ENCODE results near the gene INPP5F.
"Not testable (repeated sequence)": the region's sequence is repeated elsewhere in the genome, so short reads cannot be mapped to it uniquely, and the experiment has no call there.

Gene INPP5F

DNA sequence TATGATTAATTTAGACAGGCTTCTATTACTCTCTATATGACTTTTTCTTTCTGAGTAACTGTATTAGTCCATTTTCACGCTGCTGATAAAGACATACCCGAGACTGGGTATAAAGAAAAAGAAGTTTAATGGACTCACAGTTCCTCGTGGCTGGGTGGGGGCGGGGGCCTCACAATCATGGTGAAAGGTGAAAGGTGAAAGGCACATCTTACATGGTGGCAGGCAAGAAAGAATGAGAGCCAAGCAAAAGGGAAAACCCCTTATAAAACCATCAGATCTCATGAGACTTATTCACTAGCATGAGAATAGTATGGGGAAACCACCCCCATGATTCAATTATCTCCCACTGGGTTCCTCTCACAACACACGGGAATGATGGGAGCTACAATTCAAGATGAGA lies 18.5 kb upstream of the INPP5F start:
- DNase-seq = not testable (repeated sequence)

DNA sequence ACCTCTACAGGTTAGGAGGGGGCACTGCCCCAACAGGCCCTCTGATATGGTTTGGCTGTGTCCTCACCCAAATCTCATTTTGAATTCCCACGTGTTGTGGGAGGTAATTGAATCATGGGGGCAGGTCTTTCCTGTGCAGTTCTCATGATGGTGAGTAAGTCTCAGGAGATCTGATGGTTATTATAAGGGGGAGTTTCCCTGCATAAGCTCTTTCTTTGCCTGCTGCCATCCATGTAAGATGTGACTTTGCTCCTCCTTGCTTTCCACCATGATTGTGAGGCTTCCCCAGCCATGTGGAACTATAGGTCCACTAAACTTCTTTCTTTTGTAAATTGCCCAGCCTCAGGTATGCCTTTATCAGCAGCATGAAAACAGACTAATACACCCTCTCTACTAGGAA lies 14.9 kb upstream of the INPP5F start:
- not testable (repeated sequence) for DNase-seq

DNA sequence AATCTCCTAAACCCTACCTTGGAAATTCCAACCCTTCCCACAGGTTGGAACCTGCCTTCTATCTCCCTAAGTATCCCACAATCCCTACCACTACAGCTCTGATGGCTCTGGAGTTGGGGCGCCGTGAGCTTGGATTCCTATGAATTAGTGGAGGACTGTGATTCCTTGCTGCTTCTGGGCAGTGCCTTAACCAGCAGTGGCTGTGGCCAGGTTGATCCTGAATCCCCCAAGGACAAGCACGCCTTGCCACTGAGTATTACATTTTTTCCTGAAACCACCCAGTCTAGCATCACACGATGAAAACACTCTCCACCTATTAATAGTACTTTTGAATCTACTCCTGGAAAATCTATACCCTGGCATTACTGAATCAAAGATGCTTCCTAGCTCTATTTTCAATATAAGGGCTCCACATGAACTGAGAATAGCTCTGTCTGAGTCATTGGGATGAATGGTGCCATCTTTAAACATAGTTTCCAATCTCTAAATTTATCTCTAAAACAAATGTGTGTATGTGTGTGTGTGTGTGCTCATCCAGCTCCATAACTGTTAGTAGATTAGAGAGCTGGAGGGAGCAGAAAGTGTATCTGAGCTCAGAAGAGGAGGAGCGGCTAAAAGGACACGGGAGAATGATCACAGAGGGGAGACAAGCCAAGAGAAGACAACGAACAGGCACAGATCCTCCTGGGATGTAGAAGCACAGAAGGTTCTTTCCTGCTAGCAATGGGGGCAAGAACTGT lies 11.9 kb upstream of the INPP5F start:
- DNase-seq = no peak

DNA sequence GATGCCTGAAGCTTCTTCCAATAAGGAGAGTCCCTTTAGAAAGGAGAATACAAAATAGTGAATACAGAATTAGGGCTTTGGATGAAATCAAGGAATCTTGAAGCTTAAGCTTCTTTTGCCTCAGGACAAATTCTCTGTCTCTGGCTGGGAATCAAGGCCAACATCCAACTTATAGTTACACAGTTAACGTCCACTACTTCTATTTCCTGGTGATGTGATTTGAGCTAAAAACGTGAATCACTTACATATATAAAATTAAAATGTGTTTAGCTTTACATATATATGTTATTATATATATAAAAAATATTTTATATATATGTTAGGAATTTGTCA lies 11.4 kb upstream of the INPP5F start:
- no peak for DNase-seq

DNA sequence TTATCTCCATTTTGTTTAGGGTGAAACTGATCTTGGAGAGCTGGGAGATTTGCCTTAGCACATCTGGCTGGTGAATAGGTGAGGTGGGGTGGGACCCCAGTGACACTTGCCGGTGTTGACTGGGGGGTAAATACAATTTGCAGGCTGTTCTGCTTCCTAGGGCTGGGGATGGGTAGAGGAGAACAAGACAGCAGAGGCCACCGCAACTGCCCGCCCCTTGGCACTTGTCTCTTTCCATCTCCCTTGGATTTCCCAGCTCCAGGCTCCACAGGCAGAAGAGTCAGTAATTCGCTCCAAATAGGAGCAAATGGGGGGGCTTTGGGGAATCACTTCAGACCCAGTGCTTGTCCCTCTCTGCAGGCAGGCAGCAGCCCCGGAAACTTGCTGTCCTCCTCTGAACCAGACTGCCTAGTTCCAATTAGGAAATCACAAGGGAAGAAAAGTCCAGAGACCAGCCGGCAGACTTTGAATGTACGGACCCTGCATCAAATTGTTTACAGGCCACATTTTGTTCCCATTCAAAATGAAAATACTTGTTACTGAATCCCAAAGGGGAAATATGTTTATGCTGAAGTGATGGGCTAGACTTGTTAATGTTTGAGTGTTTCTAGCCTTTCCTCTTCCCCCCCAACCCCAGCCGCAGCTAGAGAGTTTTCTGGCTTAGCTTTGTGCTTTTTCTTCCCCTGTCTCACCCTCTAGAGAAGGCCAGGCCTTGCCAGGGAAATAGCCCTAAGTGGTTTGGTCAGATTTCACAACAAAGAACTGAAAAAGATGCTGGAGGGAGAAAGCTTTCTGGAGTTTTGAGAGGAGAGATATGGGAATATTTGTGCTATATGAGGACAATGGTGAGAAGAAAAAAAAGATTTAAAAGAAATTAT lies 10.0 kb upstream of the INPP5F start:
- no peak for DNase-seq

DNA sequence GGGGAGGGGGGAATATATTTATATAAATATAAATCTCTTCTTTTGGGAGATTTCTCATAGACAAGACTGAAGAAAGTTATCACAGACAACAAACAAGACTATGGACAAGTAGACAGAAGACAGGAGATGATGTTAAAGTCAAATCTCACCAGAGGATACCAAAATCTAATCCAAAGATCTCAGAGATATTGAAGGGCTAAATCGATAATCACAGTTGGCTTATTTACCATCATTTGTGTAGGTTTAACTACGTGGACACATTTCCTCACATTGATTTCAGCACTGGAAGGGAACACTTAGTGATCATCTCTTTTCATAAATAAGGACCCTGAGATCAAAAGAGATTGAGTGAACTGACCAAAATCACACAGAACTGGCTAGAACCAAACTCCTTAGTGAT lies 2.7 kb upstream of the INPP5F start:
- no peak for DNase-seq

DNA sequence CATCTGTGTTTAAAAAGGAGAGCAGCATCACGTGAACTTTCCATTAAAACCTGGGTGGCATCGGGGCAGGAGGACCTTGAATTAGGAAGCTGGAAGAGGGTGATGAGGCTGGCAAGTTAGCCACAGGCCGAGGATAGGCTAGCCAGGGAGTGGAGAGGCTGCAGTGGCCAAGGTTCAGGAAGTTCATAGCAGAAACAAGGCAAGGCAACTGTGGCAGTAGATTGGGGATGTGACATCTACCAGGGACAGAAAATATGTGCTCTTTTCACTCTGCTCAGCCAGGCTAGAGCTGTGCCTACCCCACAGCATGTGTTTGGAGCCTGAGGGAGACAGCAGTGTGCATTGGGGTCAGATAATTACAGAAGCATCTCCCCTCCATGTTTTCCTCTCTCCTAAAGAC lies 2.2 kb upstream of the INPP5F start:
- DNase-seq = no peak

DNA sequence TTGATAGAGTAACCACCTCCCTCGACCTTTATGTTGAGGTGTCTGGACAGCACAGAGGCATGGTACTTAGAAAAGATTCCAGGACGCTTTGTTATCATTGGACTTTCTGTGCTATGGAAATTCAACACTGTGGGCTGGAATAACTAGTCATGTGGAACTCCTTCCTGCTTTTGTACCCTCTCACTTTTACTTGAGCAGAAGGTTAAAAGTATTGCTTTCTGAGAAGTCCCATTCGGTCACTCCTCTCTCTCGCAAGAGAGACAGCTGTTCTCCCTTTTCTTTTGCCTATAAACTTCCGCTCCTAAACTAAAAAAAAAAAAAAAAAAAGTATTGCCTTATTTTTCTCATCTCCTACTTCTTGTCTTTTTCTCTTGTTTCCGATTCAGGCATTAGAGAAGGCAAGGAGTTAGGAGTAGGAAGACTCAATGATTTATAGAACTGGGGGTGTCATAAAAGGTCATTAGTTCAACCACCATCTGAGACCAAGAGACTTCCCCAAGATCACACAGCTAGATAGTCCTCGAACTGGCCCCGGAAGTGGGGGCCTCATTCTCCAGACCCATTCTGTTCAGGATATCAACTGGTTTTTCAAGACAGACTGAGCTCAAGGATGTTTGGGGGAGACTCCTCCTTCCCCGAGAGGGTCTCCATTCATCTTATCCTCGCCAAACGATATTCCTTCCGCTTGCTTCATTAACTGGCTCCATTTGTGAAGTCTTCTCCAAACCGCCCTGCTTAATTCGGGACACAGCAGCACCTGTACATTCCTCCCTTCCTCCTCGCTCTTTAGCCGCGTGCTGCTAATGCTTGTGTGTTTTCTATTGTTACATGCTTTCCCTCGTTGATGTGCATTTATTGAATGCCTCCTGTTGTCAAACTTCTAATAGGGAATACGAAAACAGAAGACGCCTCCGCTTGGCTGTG lies 995 bp upstream of the INPP5F start:
- peak; percentile 61 to 62 for DNase-seq

DNA sequence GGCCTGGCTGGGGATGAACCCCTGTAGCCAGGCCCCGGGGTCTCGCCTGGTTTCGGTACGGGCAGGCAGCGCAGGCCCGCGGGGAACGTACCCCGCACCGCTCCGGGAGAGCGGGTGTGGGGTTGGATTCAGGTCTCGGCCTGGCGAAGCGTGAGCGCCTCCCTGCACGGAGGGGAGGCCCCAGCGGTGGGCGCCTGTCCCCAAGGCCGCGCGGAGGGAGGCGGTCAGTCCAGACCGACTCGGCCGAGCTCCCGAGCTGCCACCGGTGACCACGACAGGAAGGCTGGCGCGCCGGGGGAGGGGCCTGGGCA lies 378 bp upstream of the INPP5F start:
- no peak for DNase-seq

DNA sequence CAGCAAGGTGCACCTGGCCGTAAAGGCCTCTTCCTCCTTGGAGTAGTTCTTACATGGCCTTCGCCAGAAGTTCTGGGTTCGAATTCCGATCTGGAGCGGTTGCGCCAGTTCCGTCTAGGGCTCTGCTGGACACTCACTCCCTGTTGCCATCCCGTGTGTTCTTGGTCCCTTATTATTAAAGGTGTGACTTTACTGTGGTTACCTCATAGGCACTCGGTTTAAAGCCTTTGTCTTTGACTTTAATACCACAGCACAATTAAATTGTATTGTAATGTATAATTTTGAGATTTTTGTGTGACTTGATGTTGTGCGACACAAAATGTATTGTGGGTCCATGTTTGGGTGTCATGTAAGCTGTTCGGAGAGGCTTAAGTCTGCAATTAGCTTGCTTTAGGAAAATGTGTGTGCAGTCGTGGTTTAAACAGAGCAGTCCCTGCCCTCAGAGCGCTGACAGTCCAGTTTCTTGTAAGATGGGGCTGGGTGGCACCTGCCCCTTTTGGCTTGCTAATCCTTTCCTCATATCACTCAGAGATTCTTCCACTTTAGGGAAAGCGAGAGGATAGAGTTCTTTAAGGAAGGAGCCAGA lies 919 bp downstream of the INPP5F start:
- no peak for DNase-seq

DNA sequence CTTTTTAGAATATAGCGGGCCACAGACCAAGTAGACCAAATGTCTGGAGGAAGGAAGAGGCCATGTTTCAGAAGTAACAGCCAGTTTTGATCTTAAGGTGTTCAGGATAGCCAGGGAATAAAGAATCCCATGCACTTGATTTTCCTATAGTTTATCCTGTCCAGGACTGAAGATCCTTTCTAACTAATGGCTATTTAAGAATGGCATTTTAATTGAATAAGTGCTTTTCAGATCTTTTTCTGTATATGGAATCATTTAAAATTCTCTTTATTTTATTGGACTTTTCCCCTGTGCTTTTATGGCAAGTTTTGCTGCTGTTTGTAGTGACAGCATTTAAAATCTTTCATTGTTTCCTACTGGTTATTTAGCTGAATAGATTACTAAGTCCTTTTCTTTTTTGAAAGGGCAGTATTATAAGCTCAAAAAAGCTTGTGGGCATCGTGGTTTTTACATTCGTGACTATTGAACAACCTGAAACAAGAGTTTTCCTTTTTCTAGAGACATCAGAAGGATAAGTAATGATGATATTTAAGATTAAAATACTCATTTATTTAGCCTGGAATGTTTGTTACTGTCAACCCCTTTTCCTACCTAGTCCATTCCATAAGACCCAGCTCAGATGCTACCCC lies 2.4 kb downstream of the INPP5F start:
- DNase-seq = no peak

DNA sequence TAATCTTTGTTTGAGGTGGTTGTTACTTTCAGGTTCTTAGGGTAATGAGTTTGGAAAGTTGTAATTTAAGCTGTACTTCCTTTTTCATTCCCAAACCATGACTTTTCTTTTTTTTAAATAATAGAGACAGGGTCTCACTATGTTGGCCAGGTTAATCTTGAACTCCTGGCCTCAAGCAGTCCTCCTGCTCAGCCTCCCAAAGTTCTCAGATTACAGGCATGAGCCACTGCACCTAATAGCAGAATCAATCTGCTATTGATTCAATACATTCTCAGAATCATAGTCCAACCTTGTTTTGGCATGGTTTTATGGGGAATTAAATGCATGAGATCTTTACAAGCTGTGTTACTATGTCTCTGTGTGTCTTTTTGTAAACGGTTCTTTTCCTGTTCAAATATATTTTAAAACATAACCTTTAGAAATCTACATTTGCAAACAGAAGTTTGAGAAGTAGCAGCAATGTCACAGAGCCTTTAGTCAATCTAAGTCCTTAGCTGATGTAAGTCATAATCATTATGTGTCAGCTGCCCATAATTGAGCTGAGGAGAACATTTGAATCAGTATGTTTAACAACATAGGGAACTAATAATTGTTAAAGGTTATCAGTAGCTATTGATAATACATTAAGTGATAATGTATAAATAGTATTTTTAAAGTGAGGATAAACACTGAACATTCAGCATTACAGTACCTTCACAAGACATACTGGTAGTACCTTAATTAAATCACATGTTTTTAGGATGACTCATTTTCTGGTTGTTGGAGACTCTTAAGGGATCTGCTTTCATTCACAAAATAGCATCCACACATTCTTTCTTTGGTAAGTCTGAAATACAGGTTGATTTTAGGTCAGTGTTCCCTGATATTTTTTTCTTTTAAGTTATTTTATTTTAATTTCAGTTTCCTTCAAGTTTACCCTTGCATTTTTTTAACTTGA lies 8.8 kb downstream of the INPP5F start:
- no peak for DNase-seq

DNA sequence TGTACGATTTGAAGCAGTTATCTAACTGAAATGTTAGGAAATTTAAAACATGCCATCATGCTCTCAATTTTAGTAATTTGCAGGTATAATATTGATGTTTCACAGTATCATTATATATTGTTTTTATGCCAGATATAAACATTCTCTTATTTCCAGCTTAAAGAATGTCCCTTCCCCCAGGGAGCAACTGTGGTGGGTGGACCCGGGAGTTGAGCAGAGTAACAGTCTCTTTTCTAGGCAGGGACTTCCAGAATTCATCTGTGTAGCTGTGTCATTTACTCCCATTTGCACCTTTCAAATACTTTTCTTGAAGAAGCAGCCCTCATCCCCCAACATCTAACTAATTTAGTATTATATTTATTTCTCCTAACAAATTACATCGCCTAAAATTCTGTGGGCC lies 9.6 kb downstream of the INPP5F start:
- DNase-seq = no peak

DNA sequence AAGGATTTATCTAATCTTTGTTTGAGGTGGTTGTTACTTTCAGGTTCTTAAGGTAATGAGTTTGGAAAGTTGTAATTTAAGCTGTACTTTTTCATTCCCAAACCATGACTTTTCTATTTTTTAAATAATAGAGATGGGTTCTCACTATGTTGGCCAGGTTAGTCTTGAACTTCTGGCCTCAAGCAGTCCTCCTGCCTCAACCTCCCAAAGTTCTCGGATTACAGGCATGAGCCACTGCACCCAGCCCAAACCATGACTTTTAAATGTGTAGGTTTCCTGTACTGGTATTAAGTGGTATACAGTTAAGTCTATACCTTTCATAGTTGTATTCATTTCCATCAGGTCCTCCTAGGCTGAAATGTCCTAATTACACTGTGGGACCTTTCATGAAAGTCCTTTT lies 10.4 kb downstream of the INPP5F start:
- no peak for DNase-seq

DNA sequence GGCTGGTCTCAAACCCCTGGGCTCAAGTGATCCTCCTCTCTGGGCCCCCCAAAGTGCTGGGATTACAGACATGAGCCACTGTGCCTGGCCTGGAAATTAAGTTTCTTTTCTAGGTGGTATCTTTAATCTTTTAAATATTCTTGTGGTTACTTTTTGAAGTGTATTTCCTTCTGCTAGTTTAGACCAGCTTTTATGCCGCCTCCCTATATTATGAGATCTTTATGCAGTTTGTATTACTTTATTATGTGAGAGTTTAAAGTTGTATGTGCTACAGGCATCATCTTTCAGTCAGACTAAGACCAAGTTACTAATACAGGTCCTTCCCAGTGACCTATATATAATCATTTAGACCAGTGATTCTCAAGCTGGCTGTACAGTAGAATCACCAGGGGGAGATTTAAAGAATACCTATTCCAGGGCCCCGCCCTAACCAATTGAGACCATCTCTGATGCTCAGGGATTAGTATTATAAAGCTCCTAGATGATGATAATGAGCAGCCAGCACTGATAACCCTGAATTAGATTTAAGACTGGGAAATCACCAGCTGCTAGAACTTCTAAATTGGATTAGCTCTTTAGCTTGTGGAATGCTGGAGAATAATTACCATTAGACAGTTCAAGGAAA lies 11.3 kb downstream of the INPP5F start:
- no peak for DNase-seq

DNA sequence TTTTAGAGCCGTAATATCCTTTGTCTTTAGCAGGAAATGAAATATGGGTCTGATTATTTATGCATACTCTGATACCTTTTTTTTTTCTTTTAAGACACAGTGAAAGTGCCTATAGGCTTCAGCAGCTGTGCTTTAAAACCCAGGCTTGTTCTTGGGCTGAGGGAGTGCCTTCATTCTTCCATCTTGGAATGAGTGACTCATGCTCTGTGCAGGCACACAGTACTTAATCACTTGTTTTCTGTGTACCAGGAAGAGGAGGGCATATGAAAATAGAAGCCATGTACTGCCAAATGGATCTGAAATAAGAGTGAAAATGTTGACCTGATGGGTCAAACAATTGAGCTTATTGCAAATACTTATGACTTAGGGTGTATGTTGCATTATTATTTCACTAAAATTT lies 12.0 kb downstream of the INPP5F start:
- DNase-seq = no peak

DNA sequence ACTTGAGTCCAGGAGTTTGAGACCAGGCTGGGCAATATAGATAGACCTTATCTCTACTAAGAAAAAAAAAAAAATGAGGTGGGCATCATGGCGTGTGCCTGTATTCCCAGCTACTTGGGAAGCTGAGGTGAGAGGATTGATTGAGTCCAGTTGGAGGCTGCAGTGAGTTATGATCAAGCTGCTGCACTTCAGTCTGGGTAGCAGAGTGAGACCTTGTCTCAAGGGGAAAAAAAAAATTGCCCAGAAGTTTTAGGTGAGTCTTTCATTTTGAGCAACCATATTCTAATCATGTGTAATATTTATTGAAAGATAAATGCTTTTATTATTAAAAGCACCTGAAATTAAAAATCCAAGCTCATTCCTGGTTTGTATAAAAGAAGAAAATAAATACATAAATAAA lies 13.1 kb downstream of the INPP5F start:
- DNase-seq = no peak

DNA sequence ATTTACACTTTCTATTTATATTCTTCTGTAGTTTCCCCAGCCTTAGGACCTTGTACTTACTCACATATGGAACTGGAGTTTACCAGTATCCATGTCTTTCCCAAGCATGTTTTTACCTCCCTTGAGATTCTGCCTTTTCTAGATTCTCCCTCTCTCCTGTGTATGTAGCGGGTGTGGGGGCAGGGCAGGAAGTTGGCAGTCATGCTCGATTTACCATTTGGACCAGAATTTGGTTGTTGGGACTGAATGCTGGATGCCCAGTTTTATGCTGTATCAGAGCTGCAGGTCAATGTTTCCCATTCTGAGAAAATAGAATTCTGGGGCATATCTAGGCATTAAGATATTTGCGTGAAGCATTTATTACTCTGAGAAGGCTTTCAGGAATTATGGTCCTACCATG lies 14.2 kb downstream of the INPP5F start:
- DNase-seq = no peak

DNA sequence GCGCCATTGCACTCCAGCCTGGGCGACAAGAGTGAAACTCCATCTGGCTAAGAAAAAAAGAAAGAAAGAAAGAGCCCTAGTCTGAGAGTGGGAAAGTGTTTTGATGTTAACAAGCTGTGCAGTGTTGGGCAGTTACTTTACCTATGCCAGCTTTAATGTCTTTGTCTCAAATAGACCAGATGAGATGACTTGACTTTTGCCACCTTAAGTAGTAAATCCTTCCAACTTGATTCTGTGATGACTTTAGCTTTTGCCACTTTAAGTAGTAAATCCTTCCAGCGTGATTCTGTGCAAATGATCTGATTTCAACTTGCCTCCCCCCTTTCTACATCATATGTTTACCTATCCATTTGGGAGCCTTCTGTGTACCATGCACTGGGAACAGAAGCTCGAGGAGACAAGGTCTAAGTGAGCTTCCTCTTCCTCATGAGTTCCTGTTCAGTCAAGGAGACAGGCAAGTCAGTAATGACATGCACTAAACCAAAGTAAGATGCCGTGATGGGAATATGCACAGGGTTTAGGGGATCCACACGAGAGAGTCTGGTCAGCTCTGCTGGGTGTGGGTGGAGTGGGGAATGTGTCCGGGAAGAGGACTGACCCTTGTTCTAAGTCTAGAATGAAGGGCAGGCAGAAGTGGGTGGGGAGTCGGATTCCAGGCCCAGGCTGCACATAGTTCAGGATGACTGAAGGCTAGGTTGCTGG lies 17.2 kb downstream of the INPP5F start:
- DNase-seq = no peak

DNA sequence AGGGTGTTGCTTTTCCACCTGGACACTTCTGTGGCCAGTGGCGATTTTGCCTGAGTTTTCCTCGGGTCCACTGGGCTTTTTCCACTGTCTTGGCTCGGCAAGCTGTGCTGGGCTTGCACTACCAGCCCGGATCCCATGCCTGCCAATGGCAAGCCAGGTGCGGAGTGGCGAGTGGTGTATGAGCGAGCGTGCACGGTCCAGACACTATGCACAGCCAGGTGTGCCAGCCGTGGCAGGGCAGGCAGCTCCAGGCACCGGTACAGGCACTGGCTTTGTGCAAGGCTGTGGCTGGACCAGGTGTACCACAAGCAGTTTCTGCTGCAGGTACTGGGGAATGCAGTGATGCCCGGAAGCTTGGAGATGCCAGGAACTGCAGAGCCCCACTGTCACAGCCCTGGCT lies 22.1 kb downstream of the INPP5F start:
- no peak for DNase-seq
